ENCODE results near the gene VRTN. TPM values are rescaled to one million over a fixed set of nuclear protein-coding genes. Genes with fewer than 3 reads are reported as not detected.
A peak's percentile ranks its signal among the peaks of the same experiment; 100 is the strongest.

Gene VRTN, protein sequence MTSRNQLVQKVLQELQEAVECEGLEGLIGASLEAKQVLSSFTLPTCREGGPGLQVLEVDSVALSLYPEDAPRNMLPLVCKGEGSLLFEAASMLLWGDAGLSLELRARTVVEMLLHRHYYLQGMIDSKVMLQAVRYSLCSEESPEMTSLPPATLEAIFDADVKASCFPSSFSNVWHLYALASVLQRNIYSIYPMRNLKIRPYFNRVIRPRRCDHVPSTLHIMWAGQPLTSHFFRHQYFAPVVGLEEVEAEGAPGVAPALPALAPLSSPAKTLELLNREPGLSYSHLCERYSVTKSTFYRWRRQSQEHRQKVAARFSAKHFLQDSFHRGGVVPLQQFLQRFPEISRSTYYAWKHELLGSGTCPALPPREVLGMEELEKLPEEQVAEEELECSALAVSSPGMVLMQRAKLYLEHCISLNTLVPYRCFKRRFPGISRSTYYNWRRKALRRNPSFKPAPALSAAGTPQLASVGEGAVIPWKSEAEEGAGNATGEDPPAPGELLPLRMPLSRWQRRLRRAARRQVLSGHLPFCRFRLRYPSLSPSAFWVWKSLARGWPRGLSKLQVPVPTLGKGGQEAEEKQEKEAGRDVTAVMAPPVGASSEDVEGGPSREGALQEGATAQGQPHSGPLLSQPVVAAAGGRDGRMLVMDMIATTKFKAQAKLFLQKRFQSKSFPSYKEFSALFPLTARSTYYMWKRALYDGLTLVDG
- under 1 TPM in 2 of 4 donors, not detected in 2; 0.24 to 0.85 TPM for polyA plus RNA-seq
- long read RNA-seq, donor 1: 0 reads
- long read RNA-seq, donor 2: 0 reads
- long read RNA-seq, donor 3: 0 reads
- long read RNA-seq, donor 4: 0 reads
- long read RNA-seq, donor 5: 0 reads
- long read RNA-seq, donor 6: 0 reads
- long read RNA-seq, donor 7: 0 reads
- long read RNA-seq, donor 8: 0 reads
- long read RNA-seq, donor 9: 0 reads
- long read RNA-seq, donor 10: 0 reads

DNA sequence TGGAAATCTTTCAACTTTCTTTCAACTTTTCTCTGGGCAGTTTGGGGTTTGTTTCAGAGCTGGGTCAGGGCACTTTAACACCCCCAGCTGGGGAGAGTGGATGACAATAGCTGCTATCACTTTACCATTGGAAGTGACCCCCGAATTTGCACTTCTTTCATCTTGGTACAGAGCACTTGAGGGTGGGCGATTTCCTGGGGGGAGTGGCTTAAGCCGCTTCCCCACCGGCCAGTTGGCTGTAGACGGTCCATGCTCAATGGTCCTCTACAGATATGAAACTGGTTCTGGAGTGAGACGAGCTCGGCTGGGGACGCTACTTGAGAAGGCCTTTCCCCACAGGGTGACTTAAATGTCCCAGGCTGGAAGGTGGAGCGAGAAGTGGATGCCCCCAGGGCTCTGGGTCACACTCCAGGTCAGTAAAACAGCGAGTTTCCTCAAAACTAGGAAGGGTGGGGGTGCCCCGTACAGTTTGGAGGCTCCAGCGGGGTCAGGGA lies at the start of gene VRTN:
VRTN (plus strand) TSS at position 231 of the 494 bp plus-strand sequence. CDS start 8,313 bp downstream, outside the sequence.
- FAIRE-seq: no peak
- H3K9me3 ChIP-seq (ENCODE audit: control insufficient read depth in 2 of 2, insufficient read depth in 1 of 2, low read depth in 1 of 2, low read length in 1 of 2): no peaks in the 10 kb centered on the region
- peak within 1 kb of the TSS in 1 of 3 donors; percentile 64 for H3K27ac ChIP-seq (ENCODE audit: low read depth in 1 of 3, low read length in 2 of 3)
- 66 to 89% (median 80%) methylated on average over 12 of the region's 12 CpGs for WGBS, 3 donors
- H3K4me1 ChIP-seq (ENCODE audit: control insufficient read depth in 3 of 3, insufficient read depth in 2 of 3, low read depth in 1 of 3, low read length in 2 of 3): peaks cover 0 to 47% (median 7%) of the 10 kb centered on the region in 3 donors
- H3K36me3 ChIP-seq (ENCODE audit: control insufficient read depth in 3 of 3, insufficient read depth in 2 of 3, low read depth in 1 of 3, low read length in 3 of 3): no peaks in the 10 kb centered on the region
- peaks cover 0 to 6% (median 0%) of the 10 kb centered on the region in 3 donors for H3K27me3 ChIP-seq (ENCODE audit: control insufficient read depth in 3 of 3, insufficient read depth in 3 of 3, low read length in 3 of 3)
- H3K4me3 ChIP-seq (ENCODE audit: low read depth in 1 of 3, low read length in 3 of 3): no peak within 1 kb of the TSS
- DNase-seq: no peak

DNA sequence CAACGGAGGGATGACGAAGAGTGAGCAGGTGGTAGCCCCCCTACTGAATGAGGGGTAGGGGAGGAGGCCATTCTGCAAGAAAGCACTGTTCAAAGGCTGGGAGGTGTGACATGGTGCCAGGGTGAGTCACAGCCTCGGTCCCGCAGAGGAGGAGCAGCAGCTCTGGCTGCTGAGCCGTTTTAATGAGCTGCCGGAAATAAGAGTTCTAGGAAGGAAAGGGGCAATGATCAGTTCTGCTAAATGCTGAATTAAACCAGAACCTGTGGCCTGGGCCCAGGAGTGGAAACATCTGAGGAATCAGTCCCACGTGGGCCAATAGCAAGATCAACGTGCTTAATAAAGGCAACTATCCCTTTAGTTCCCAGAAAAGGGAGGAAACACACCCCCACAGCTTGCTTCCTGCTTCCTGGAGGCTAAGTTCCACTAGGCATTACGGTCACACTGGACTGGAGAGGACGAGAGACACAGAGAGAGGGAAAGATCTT lies 49.2 kb upstream of the VRTN start:
- Histone ChIP-seq H3K9me3 (ENCODE audit: control insufficient read depth in 2 of 2, insufficient read depth in 1 of 2, low read depth in 1 of 2, low read length in 1 of 2) (no peaks in the 10 kb centered on the region), H3K36me3 (ENCODE audit: control insufficient read depth in 3 of 3, insufficient read depth in 2 of 3, low read depth in 1 of 3, low read length in 3 of 3) (peaks cover 2 to 57% (median 5%) of the 10 kb centered on the region in 3 donors), H3K4me3 (ENCODE audit: low read depth in 1 of 3, low read length in 3 of 3) (no peak overlapping the region), H3K4me1 (ENCODE audit: control insufficient read depth in 3 of 3, insufficient read depth in 2 of 3, low read depth in 1 of 3, low read length in 2 of 3) (peaks cover 3 to 49% (median 5%) of the 10 kb centered on the region in 3 donors), H3K27ac (ENCODE audit: low read depth in 1 of 3, low read length in 2 of 3) (peak overlapping the region; percentile 34 to 85 (median 69)), H3K27me3 (ENCODE audit: control insufficient read depth in 3 of 3, insufficient read depth in 3 of 3, low read length in 3 of 3) (no peaks in the 10 kb centered on the region)
- 43 to 75% (median 66%) methylated on average over 10 of the region's 10 CpGs for WGBS, 3 donors
- FAIRE-seq (no peak), DNase-seq (peak in 1 of 2 donors; percentile 29)

DNA sequence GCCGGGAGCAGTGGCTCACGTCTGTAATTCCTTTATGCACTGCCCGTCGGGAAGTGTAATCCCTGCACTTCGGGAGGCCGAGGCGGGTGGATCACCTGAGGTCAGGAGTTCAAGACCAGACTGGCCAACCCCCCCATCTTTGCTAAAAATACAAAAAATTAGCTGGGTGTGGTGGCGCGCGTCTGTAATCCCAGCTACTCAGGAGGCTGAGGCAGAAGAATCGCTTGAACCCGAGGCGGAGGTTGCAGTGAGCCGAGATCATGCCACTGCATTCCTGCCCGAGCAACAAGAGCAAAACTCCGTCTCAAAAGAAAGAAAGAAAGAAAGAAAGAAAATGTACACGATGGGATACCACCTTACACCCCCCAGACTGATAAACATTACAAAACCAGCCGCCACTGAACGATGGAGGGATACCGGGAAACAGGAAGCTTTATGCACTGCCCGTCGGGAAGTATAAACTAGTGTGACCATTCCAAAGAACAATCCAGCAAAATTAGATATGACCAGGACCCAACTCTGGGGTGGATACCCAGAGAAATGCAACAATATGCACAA lies 46.6 kb upstream of the VRTN start:
- Histone ChIP-seq H3K27ac (ENCODE audit: low read depth in 1 of 3, low read length in 2 of 3) (peak overlapping the region in 2 of 3 donors; percentile 39 to 95), H3K36me3 (ENCODE audit: control insufficient read depth in 3 of 3, insufficient read depth in 2 of 3, low read depth in 1 of 3, low read length in 3 of 3) (peaks cover 2 to 33% (median 5%) of the 10 kb centered on the region in 3 donors), H3K27me3 (ENCODE audit: control insufficient read depth in 3 of 3, insufficient read depth in 3 of 3, low read length in 3 of 3) (no peaks in the 10 kb centered on the region), H3K9me3 (ENCODE audit: control insufficient read depth in 2 of 2, insufficient read depth in 1 of 2, low read depth in 1 of 2, low read length in 1 of 2) (no peaks in the 10 kb centered on the region), H3K4me3 (ENCODE audit: low read depth in 1 of 3, low read length in 3 of 3) (peak overlapping the region; percentile 79 to 97 (median 79)), H3K4me1 (ENCODE audit: control insufficient read depth in 3 of 3, insufficient read depth in 2 of 3, low read depth in 1 of 3, low read length in 2 of 3) (peaks cover 3 to 24% (median 5%) of the 10 kb centered on the region in 3 donors)
- DNase-seq (peak in 1 of 2 donors; percentile 41), FAIRE-seq (no peak)
- WGBS, 3 donors: 14 to 27% (median 24%) methylated on average over 22 of the region's 22 CpGs

DNA sequence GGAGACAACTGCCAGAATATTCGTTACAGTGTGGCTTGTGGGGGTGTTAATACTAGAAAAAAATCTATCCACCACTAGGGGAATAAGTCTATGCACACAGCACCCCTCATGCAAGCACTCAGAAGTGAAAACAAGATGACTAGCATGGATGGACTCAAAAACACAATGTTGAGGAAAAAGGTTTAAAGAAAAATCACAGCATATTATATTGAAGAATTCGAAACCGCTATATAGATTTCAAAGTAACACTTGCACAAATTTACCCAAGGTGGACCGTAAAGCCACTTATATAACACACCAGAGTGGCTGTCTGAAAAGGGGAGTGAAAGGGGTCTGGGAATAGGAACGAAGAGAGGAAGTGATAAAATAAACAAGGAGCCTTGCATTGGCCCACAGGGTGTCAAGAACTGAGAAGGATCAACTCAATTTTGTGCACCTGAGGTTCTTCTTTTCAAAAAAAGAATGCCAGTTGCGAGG lies 46.1 kb upstream of the VRTN start:
- peak overlapping the region; percentile 86 to 95 (median 90) for H3K27ac ChIP-seq (ENCODE audit: low read depth in 1 of 3, low read length in 2 of 3)
- FAIRE-seq (no peak), DNase-seq (peak in 1 of 2 donors; percentile 63)
- WGBS, 3 donors: 0% methylated on average over 6 of the region's 6 CpGs
- peaks cover 2 to 29% (median 5%) of the 10 kb centered on the region in 3 donors for H3K36me3 ChIP-seq (ENCODE audit: control insufficient read depth in 3 of 3, insufficient read depth in 2 of 3, low read depth in 1 of 3, low read length in 3 of 3)
- peaks cover 3 to 19% (median 5%) of the 10 kb centered on the region in 3 donors for H3K4me1 ChIP-seq (ENCODE audit: control insufficient read depth in 3 of 3, insufficient read depth in 2 of 3, low read depth in 1 of 3, low read length in 2 of 3)
- H3K27me3 ChIP-seq (ENCODE audit: control insufficient read depth in 3 of 3, insufficient read depth in 3 of 3, low read length in 3 of 3): no peaks in the 10 kb centered on the region
- H3K4me3 ChIP-seq (ENCODE audit: low read depth in 1 of 3, low read length in 3 of 3): peak overlapping the region; percentile 79 to 97 (median 79)
- H3K9me3 ChIP-seq (ENCODE audit: control insufficient read depth in 2 of 2, insufficient read depth in 1 of 2, low read depth in 1 of 2, low read length in 1 of 2): no peaks in the 10 kb centered on the region

DNA sequence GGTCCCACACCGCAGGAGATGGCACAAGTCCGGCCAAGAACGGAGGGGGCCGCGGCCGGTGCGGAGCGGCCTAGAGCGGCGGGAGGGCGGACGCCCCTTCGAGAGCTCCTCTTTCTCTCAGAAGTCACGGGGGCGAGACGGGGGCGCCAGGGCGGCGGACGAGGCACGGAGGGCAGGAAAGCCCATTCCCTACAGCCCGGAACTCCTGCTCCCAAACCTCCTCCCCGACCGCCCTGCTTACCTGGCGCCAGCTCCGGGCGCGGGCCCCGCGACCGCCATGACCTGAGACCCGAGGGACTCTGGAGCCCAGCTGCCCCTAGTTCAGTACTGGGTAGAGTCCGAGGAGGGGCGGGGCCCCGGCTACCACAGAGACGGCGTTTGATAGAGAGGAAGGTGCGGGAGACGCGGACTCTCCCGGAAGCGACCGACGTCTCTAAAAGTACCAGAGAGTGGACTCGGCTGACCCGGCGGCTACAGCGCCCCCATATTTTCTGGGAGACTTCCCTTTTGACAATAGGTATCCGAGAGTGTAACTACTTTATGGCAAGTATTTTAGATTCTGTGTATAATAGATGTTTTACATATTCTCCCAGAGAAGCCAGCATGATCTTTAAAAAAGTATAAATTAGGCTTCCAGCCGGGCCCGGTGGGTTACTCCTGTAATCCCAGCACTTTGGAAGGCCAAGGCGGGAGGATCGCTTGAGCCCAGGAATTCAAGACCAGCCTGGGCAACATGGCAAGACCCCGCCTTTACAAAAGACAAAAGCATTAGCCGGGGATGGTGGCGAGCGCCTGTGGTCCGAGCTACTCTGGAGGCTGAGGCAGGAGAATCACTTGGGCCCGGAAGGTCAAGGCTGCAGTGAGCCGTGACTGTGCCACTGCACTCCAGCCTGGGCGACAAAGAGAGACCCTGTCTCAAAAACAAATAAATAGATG lies 45.4 kb upstream of the VRTN start, which contains the start of gene ABCD4:
ABCD4 (minus strand) TSS at position 301 of the 936 bp plus-strand sequence; CDS start at position 279, 22 bp downstream.
- FAIRE-seq: no peak

DNA sequence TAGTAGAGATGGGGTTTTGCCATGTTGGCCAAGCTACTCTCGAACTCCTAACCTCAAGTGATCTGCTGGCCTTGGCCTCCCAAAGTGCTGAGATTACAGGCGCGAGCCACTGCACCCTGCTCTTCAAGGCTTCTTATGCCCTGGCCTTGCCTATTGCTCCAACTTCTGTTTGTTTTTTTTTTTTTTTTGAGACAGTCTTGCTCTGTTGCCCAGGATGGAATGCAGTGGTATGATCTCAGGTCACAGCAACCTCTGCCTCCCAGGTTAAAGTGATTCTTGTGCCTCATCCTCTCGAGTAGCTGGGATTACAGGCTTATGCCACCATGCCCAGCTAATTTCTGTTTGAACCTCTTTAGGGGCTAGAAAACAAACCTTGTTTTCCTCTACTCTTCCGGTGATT lies 39.6 kb upstream of the VRTN start:
- no peak overlapping the region for H3K27ac ChIP-seq (ENCODE audit: low read depth in 1 of 3, low read length in 2 of 3)
- DNase-seq (no peak), FAIRE-seq (no peak)
- no peaks in the 10 kb centered on the region for H3K9me3 ChIP-seq (ENCODE audit: control insufficient read depth in 2 of 2, insufficient read depth in 1 of 2, low read depth in 1 of 2, low read length in 1 of 2)
- no peaks in the 10 kb centered on the region for H3K4me1 ChIP-seq (ENCODE audit: control insufficient read depth in 3 of 3, insufficient read depth in 2 of 3, low read depth in 1 of 3, low read length in 2 of 3)
- H3K36me3 ChIP-seq (ENCODE audit: control insufficient read depth in 3 of 3, insufficient read depth in 2 of 3, low read depth in 1 of 3, low read length in 3 of 3): no peaks in the 10 kb centered on the region
- WGBS, 3 donors: 72 to 80% (median 74%) methylated on average over 5 of the region's 5 CpGs
- H3K27me3 ChIP-seq (ENCODE audit: control insufficient read depth in 3 of 3, insufficient read depth in 3 of 3, low read length in 3 of 3): peaks cover 0 to 1% (median 0%) of the 10 kb centered on the region in 3 donors
- no peak overlapping the region for H3K4me3 ChIP-seq (ENCODE audit: low read depth in 1 of 3, low read length in 3 of 3)

More for the DNA sequence above, 45.4 kb upstream of the VRTN start, which contains the start of gene ABCD4:
- Histone ChIP-seq H3K9me3 (ENCODE audit: control insufficient read depth in 2 of 2, insufficient read depth in 1 of 2, low read depth in 1 of 2, low read length in 1 of 2) (no peaks in the 10 kb centered on the region), H3K27me3 (ENCODE audit: control insufficient read depth in 3 of 3, insufficient read depth in 3 of 3, low read length in 3 of 3) (no peaks in the 10 kb centered on the region), H3K36me3 (ENCODE audit: control insufficient read depth in 3 of 3, insufficient read depth in 2 of 3, low read depth in 1 of 3, low read length in 3 of 3) (peaks cover 0 to 24% (median 5%) of the 10 kb centered on the region in 3 donors), H3K4me3 (ENCODE audit: low read depth in 1 of 3, low read length in 3 of 3) (peak within 1 kb of the TSS; percentile 79 to 97 (median 79)), H3K4me1 (ENCODE audit: control insufficient read depth in 3 of 3, insufficient read depth in 2 of 3, low read depth in 1 of 3, low read length in 2 of 3) (peaks cover 3 to 19% (median 5%) of the 10 kb centered on the region in 3 donors), H3K27ac (ENCODE audit: low read depth in 1 of 3, low read length in 2 of 3) (peak within 1 kb of the TSS; percentile 86 to 95 (median 90))
- WGBS, 3 donors: 13 to 14% (median 13%) methylated on average over 56 to 61 of the region's 61 CpGs
- peak; percentile 96 to 97 for DNase-seq

Data from small intestine (tissue), 16 donors.